OCI-M2 (cell line): ENCODE data around the gene HPCAL1.

Experiments
- DNase-seq: peaks from one replicate; lab custom pipeline; 2025; ENCODE audit not compliant: unreplicated experiment; lab: John Stamatoyannopoulos, UW

HPCAL1 gene

GRCh38 chr2:10322973-10323372 is 20.3 kb downstream of the HPCAL1 start:
- no peak for DNase-seq

- no peak for DNase-seq
Measured at GRCh38 chr2:10323535-10323934, 20.8 kb downstream of the HPCAL1 start.

GRCh38 chr2:10324095-10324832 is 21.6 kb downstream of the HPCAL1 start:
- no peak for DNase-seq

- DNase-seq = no peak
Measured at GRCh38 chr2:10325278-10326145, 22.8 kb downstream of the HPCAL1 start.

GRCh38 chr2:10326151-10326616 is 23.5 kb downstream of the HPCAL1 start:
- DNase-seq = no peak

- no peak for DNase-seq
Measured at GRCh38 chr2:10326707-10327594, 24.2 kb downstream of the HPCAL1 start.

- no peak for DNase-seq
Measured at GRCh38 chr2:10327896-10328669, 25.4 kb downstream of the HPCAL1 start.

GRCh38 chr2:10328670-10329579 is 26.2 kb downstream of the HPCAL1 start:
- DNase-seq = no peak

GRCh38 chr2:10329580-10329879 is 26.8 kb downstream of the HPCAL1 start:
- DNase-seq = no peak

GRCh38 chr2:10329880-10330699 is 27.4 kb downstream of the HPCAL1 start:
- no peak for DNase-seq

GRCh38 chr2:10330700-10331026 is 28.0 kb downstream of the HPCAL1 start:
- DNase-seq = no peak

GRCh38 chr2:10331027-10331701 is 28.5 kb downstream of the HPCAL1 start:
- DNase-seq = no peak

- DNase-seq = peak; percentile 78
Measured at GRCh38 chr2:10331702-10332401, 29.1 kb downstream of the HPCAL1 start.

GRCh38 chr2:10332402-10333246 is 29.9 kb downstream of the HPCAL1 start:
- peak; percentile 78 for DNase-seq

GRCh38 chr2:10333247-10333613 is 30.5 kb downstream of the HPCAL1 start:
- DNase-seq = no peak

- DNase-seq = no peak
Measured at GRCh38 chr2:10333966-10334365, 31.3 kb downstream of the HPCAL1 start.
